Right kidney (tissue), 1 donor: Measurements from ENCODE around the gene IGF1R.

Experiments
- DNase-seq: peaks from one replicate; pipeline ENCODE4 v3.0.0-alpha.2; 2016

Gene IGF1R

DNA sequence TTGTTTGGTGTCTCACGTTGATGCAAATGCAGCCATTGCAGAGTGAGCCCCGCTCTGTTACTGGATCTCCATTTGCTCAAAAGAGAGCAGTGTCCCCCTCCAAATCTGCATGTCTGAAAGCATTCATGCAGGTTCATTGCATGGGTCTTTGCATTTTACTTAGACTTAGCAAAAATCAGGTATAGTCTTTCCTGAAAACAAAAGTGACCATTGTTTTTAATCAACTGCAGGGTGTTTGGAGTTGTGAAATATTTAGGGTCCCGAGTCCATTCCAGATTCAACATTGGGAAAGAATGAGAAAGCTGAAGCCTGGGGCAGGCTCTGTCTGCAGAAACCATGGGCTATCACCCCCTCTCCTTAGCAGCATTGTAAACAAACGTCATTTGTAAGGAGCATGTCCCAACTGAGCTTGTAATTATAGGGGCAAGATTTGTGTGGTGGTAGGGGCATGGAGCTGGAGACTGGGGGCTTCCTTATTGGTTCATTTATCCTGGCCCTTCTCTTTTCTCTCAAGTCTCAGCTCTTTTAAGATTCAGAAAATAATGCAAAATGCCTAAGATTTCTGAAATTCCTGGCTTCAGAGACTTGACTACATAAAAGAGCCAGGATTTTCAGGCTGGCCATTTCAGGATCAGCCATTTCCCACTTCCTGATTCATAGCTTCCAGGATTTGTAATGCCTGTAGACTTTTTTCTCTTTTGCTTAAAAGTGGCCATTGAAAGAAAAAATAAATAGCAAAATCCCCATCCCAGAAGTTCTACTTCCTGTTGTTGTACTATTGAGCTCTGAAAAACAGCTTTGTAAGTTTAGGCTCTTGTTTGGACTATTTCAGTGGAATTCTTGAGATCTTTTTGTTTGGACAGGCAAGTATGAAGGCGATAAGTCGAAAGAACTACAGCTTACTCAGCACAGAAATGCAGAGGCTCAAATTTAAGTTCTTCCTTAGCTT lies 23.0 kb downstream of the IGF1R start:
- no peak for DNase-seq

- no peak for DNase-seq
Observed at GRCh38 chr15:98673133-98673532, 24.8 kb downstream of the IGF1R start.

DNA sequence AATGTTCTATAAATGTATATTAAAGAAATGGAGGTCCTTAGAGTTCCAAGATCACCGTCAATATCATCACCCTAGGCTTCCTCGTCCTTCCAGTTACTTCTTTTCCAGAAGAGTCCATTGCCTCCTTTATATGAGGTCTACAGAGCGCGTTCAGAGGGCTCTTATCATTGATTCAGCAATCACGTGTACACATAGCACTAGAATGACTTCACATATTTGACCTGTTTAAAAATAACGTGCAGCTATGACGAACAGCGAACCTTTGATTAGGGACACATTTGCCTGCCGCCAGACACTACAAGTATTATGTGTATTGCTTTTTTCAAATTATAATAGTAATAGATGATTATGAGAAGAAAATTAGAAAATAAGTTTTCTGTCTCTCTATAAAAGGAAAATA lies 26.0 kb downstream of the IGF1R start:
- no peak for DNase-seq

GRCh38 chr15:98676586-98677270 lies 28.4 kb downstream of the IGF1R start:
- DNase-seq: no peak

DNA sequence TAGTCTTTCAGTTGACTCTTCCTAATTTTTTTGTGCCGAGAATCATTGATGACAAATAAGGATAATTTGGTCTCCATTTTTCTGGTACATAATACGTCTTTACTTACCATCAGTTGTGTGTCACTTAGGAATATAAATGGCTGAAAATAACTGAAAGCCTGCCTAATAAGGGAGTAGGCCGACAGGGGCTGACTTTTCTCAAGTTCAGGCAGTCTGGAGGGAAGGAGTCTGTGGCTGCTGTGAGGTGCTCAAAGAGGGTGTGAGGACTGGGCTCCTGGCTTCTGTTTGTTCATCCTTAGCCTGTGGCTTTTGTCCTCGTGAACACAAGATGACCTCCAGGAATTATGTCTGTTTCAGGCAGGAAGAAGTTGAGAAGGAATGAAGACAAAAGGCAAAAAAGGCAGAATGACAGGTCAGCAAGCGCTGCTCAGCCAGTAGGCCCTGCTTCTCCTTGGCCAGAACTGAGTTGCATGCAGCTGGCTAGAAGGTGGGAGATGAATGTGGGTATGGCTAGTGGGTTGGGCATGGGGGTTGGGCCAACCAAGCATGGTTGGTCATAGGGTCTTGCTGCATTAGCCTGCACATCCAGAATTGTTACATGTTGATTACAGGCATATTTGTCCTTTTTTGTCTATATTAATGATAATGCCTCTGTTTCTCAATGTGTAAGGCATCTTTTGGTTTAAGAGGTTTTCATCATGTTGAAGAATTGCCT lies 29.2 kb downstream of the IGF1R start:
- DNase-seq: no peak

DNA sequence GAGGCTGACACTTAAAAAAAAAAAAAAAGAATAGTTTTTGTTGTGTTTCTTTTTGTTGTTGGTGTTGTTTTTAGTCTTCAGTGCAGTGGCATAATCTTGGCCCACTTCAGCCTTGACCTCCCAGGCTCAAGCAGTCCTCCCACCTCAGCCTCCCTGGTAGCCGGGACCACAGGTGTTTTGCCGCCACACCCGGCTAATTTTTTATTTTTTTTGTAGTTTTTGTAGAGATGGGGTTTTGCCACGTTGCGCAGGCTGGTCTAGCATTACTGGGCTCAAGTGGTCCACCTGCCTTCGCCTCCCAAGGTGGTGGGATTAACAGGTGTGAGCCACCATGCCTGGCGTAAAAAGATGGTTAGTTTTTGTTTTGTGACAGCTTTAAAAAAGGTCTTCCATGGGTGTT lies 30.1 kb downstream of the IGF1R start:
- no peak for DNase-seq

DNA sequence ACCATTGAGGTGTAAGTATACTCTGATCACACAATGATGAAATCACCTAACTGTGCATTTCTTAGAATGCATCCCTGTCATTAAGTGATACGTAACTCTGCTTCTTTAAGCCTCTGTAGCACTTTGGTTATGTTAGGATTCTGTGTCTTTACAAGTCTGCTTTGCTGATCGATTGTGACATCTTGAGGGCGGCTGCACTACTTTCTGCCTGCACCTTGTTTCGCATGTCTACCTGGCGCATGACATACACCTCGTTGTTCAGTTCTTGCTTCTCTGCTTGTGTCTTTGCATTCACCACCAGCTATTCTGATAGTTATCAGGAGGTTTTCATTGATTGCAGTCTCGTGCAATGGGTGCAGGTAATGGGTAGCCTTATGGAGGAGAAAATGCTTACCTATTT lies 32.7 kb downstream of the IGF1R start:
- DNase-seq: no peak

DNA sequence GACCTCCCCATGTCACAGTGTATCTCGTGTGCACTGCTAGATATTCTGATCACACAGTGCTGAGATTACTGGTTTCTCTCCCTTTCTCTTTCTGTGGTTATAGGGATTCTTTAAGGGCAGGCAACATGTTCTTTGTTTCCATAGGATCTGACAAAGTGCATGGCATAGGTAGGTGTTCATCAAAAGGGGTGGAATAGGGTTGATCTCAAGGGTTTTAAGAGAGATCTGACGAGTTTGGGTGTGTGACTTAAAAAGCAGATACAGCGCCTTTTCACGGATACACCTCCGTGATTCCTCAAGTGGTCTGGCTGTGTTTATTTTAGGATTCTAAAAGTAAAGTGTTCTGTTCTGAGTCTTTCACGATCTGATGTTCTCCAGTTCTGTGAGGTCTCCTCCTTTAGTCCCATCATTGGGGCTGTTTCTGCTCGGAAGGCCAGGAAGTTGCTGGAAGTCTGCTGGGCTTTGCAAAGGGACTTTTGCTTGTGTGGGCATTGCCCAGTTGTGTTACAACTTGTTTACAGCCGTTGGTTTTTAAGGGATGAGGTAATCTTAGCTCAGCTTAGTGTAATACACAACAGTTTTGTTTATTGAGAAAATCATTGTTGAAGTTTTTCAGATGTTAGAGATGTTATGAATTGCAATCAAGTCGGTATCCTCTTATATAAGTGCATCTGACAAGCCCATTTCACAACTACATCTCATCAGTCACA lies 34.8 kb downstream of the IGF1R start:
- DNase-seq: no peak

DNA sequence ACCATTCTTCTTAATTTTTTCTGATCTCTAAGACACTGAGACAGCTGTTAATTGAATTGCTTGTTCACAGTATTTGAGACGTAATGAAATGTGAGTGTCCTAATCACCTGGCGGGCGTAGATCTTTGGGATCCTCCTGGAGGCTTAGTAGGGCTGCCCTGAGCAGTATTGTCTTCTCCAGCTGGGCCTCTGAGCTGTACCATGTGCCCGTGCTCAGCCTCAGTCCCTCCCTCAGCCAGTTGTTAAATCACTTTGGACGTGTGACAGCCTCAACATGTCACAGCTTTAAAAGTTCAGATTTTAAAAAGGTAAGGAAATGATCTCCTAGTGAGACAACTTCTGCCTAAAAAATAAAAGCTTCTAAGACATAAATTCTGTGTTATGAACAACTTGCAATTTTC lies 35.5 kb downstream of the IGF1R start:
- no peak for DNase-seq

DNA sequence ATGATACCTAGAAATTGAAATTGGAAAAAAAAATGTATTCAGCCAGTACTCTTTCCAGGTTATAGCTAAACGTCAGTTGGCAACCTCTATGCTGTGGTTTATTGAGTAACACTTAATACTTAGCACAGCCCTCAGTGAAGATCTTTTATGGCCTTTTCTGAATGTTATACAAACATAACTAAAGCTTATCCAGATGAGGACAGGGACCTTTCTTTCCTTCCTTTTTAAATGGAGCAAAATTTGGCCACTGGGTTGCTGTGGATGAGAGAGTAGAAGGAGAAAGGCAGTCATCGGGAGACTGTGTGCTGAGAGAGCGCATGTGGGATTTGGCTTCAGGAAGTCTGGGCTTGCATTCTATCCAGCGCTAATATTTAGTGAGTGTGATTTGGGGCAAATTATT lies 36.1 kb downstream of the IGF1R start:
- DNase-seq: no peak

GRCh38 chr15:98684995-98685525 lies 36.7 kb downstream of the IGF1R start:
- DNase-seq: no peak

GRCh38 chr15:98686983-98687382 lies 38.6 kb downstream of the IGF1R start:
- DNase-seq: no peak

DNA sequence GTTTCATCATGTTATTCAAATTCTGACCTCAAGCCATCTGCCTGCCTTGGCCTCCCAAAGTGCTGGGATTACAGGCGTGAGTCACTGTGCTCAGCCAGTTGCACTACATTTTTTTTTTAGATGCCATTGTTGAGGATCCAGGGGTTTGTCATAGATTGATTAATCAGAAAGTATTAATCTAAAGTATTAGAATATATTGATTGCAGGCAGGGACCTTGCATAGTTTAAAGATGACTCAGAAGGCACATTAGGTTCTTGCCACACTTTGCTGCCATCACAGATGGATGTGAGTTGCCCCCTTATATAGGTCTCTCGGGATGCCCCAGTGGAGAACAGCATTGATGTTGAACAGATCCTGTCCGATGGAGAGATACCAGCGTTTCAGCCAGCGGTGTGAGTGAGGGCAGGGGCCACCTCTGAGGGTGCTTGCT lies 41.1 kb downstream of the IGF1R start:
- no peak for DNase-seq

- DNase-seq: no peak
Observed at GRCh38 chr15:98690272-98690950, 42.1 kb downstream of the IGF1R start.

GRCh38 chr15:98692213-98692612 lies 43.9 kb downstream of the IGF1R start:
- no peak for DNase-seq

GRCh38 chr15:98694161-98694560 lies 45.8 kb downstream of the IGF1R start:
- DNase-seq: no peak

GRCh38 chr15:98698792-98699191 lies 50.5 kb downstream of the IGF1R start:
- DNase-seq: no peak

GRCh38 chr15:98699591-98700424 lies 51.5 kb downstream of the IGF1R start:
- no peak for DNase-seq

DNA sequence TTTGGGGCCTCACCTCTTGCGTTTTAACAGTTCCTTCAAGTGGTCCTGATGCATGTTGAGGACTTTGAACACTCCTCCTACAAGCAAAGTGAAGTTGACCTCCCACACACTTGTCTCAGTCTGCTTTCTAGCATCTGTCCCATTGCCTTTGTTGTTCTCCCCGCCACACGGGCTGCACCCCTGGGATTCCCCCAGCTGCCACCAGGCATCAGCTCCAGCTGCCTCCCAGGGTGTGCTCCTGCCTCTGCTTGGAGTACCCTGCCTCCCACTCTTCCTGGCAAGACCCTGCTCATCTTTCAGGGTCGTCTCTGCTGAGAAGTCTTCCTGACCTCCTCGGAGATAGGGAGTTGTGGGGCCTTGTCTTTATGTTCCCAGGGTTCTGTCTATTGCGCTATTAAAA lies 52.2 kb downstream of the IGF1R start:
- no peak for DNase-seq

GRCh38 chr15:98703126-98703685 lies 54.9 kb downstream of the IGF1R start:
- DNase-seq: no peak
